Activated T-cell treated with anti-CD3 and anti-CD28 coated beads, Interleukin-2, amount 50 U/mL, for 48 hours (primary cell): Measurements from ENCODE around the gene PLA2G5.

ENCODE experiments used
- DNase-seq, 2 experiments: peaks; one replicate each; pipeline ENCODE4 v3.0.0-alpha.2; 2020

PLA2G5 gene

GRCh38 chr1:20070357-20070756 is 363 bp downstream of the PLA2G5 start:
- no peak for DNase-seq

- no peak for DNase-seq
Observed at GRCh38 chr1:20071416-20071815, 1.4 kb downstream of the PLA2G5 start.

- no peak for DNase-seq
Observed at GRCh38 chr1:20072771-20073170, 2.8 kb downstream of the PLA2G5 start.

- no peak for DNase-seq
Observed at GRCh38 chr1:20073256-20073655, 3.3 kb downstream of the PLA2G5 start.

GRCh38 chr1:20074055-20074724 is 4.2 kb downstream of the PLA2G5 start:
- no peak for DNase-seq

GRCh38 chr1:20074725-20075171 is 4.8 kb downstream of the PLA2G5 start:
- no peak for DNase-seq

GRCh38 chr1:20075345-20075744 is 5.4 kb downstream of the PLA2G5 start:
- DNase-seq: no peak

- no peak for DNase-seq
Observed at GRCh38 chr1:20076223-20076622, 6.2 kb downstream of the PLA2G5 start.

- no peak for DNase-seq
Observed at GRCh38 chr1:20076710-20077461, 6.9 kb downstream of the PLA2G5 start.

GRCh38 chr1:20078171-20078651 is 8.2 kb downstream of the PLA2G5 start:
- no peak for DNase-seq

GRCh38 chr1:20078711-20079110 is 8.7 kb downstream of the PLA2G5 start:
- DNase-seq: no peak

- no peak for DNase-seq
Observed at GRCh38 chr1:20079661-20080305, 9.8 kb downstream of the PLA2G5 start.

- DNase-seq: no peak
Observed at GRCh38 chr1:20080441-20081352, 10.7 kb downstream of the PLA2G5 start.

- no peak for DNase-seq
Observed at GRCh38 chr1:20081353-20081810, 11.4 kb downstream of the PLA2G5 start.

- no peak for DNase-seq
Observed at GRCh38 chr1:20082772-20083171, 12.8 kb downstream of the PLA2G5 start.

GRCh38 chr1:20083178-20083944 is 13.4 kb downstream of the PLA2G5 start:
- DNase-seq: no peak

- no peak for DNase-seq
Observed at GRCh38 chr1:20086800-20087199, 16.8 kb downstream of the PLA2G5 start.

GRCh38 chr1:20087668-20088067 is 17.7 kb downstream of the PLA2G5 start:
- DNase-seq: no peak

GRCh38 chr1:20089328-20090077 is 19.5 kb downstream of the PLA2G5 start:
- DNase-seq: no peak

- no peak for DNase-seq
Observed at GRCh38 chr1:20090119-20090518, 20.1 kb downstream of the PLA2G5 start.

- DNase-seq: no peak
Observed at GRCh38 chr1:20090641-20091040, 20.6 kb downstream of the PLA2G5 start.
